ENCODE data around the gene AOPEP.
"Not testable (repeated sequence)": the region's sequence is repeated elsewhere in the genome, so short reads cannot be mapped to it uniquely, and the experiment has no call there.

The AOPEP gene

DNA sequence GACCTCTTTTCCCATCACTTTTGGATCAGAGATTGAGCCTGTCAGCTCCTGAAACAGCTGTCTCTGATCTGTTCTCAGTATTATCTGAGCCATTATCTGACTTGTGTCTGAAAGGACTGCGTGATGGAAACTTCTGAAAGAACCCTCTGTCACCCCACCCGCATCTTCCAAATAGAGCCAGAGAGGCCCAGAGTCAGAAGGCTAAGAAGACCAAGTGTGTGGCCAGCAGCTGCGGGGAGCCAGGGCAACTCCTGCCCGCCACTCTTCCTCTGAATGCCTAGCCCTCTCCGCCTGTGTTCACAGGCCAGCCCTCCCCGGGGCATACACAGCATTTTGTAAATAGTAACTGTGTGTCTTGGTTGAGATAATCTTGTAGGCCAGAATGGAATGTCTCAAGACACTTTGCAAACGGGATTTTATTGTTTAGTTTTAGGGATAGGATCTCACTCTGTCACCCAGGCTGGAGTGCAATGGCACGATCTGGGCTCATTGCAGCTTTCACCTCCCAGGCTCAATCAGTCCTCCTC, 92.7 kb downstream of the AOPEP start:
- DNase-seq = no peak

DNA sequence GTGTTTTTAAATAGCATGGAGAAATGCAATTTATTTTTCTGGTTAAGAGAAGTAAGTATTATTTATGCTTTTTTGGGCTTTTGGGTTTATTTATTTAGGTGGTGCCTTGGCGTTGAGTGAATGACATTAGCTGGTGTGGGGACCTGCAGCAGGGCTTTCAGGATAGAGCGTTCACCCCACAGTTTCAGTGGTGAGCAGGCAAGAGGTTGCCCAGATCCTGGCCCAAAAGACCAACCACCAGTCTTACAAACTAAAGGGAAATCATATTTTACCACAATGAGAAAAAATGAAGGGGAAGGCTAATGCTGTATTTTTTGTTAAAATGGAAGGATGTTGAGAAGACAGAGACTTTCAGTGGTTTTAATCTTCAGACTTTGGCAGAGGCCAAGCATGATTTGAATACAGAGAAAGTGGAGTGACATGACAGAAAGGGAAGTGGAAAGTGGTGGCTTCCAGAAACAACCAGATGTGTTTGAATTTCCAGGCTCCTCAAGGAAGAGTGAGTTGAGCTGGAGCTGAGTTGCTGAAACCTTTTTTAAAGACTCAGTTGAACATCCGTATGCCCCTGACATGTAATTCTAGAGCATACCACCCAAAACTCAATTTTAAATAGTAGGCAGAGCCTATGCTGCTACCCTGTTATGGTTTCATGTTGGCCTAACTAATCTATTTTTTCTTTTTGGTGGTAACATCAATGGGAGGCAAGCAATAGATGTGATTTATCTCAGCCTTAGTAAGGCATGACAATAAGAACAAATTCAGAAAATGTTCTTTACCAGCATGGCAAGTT, 94.8 kb downstream of the AOPEP start:
- DNase-seq = no peak

- DNase-seq = no peak
These were observed 95.8 kb downstream of the AOPEP start for GRCh38 chr9:94822273-94822672.

GRCh38 chr9:94823710-94824109, 97.2 kb downstream of the AOPEP start:
- no peak for DNase-seq

GRCh38 chr9:94824411-94824810, 97.9 kb downstream of the AOPEP start:
- no peak for DNase-seq

- no peak for DNase-seq
These were observed 98.6 kb downstream of the AOPEP start for GRCh38 chr9:94824913-94825610.

GRCh38 chr9:94825611-94825958, 99.1 kb downstream of the AOPEP start:
- DNase-seq = no peak

DNA sequence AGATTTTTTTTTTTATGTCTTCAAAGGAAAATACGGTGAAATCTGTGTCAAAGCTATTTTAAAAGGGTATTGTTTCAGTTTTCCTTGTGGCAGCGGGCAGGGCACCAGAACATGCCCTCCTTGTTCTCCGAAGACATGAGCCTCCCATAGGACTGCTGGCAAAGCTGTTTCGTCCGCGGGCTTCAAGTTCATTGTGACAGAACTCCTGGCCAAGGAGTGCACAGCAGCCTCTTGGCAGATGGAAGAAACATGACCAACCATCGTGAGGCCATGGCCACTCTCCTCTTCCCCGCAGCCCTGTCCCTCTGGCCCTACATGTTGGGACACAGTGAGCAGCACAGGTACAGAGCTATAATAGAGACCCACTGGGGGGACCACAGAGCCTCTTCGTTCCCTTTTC, 99.5 kb downstream of the AOPEP start:
- DNase-seq = no peak

- no peak for DNase-seq
These were observed 100.3 kb downstream of the AOPEP start for GRCh38 chr9:94826644-94827410.

- no peak for DNase-seq
These were observed 101.2 kb downstream of the AOPEP start for GRCh38 chr9:94827584-94828304.

- no peak for DNase-seq
These were observed 103.0 kb downstream of the AOPEP start for GRCh38 chr9:94829380-94830070.

GRCh38 chr9:94830071-94830604, 103.6 kb downstream of the AOPEP start:
- DNase-seq = not testable (repeated sequence)

GRCh38 chr9:94833802-94834201, 107.3 kb downstream of the AOPEP start:
- DNase-seq = no peak

DNA sequence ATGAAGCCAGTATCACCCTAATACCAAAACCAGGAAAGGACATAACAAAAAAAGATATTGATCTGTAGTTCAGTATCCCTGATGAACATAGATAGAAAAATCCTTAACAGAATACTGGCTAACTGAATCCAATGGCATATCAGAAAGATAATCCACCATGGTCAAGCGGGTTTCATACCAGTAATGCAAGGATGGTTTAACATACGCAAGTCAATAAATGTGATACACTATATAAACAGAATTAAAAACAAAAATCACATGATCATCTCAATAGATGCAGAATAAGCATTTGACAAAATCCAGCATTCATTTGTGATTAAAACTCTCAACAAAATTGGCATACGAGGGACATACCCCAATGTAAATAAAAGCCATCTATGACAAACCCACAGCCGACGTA, 110.9 kb downstream of the AOPEP start:
- no peak for DNase-seq

DNA sequence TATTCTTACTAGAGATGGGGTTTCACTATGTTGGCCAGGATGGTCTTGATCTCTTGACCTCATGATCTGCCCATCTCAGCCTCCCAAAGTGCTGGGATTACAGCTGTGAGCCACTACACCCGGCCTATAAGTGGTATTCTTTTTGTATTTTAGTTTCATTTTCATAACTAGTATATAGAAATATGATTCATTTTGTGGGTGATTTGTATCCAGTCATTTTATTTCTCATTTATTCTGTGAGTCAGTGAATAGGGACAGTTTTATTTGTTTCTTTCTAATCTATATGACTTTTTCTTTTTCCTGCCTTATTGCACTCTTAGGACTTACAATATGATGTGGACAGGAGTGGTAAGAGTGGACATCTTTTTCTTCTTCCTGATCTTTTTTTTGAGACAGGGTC, 112.9 kb downstream of the AOPEP start:
- DNase-seq = no peak

DNA sequence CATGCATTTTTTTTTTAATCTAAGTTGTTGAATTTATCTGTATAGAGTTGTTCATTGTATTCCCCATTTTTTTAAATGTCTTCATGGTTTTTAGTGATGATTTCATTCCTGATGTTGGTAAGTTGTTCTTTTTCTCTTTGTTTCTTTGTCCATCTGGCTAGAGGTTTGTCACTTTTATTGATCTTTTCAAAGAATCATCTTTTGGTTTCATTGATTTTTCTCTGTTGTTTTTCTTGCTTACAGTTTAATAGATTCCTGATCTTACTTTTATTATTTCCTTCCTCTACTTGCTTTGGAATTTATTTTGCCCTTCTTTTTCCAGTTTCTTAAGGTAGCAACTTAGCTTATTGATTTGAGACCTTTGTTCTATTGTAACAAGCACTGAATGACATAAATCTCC, 114.2 kb downstream of the AOPEP start:
- DNase-seq = no peak

DNA sequence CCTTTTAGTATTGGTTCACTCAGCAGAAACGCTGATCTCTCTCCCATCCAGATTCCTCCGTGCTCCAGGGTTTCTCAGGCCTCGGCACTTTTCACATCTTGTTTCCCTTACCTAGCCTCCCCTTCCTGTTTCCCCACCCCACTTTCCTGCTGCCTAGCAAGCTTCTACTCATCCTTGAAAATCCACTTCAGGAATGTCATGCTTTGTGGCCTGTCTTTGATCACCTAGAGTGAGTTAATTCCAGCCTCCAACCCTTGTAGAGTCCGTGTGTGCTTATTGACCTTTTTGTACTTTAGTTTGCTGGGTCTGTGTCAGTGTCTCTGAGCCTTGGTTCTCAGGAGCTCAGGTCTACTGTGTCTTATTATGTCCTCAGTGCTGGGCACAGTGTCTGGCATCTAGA, 116.6 kb downstream of the AOPEP start:
- DNase-seq = no peak

GRCh38 chr9:94846739-94847138, 120.2 kb downstream of the AOPEP start:
- no peak for DNase-seq

DNA sequence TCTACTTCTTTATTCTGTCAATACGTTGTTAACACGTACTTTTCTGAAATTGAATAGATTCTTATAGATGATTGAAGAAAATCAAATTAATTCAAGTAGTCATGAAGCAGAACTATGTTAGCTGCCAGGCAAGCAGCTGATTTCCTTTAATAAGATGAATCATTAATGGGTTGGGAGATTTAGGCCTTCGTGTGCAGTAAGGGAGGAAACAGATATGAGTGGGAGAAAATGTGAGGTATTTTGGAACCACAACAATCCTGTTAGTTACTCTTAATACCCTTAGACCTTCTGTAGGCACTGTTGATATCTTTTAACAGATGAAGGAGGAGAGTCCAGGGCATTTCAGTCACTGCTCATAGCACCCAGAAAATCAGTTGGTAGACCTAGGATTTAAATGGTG, 121.0 kb downstream of the AOPEP start:
- no peak for DNase-seq

DNA sequence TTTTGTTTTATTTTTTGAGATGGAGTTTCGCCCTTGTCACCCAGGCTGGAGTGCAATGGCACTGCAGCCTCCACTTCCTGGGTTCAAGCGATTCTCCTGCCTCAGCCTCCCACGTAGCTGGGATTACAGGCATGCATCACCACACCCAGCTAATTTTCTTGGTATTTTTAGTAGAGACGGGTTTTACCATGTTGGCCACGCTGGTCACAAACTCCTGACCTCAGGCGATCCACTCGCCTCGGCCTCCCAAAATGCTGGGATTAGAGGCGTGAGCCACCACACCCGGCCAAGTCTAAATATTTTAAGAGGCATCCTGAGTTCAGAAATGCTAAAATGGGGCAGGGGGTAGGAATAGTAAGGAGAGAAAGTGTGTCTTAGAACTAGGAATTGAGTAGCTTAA, 122.3 kb downstream of the AOPEP start:
- not testable (repeated sequence) for DNase-seq

DNA sequence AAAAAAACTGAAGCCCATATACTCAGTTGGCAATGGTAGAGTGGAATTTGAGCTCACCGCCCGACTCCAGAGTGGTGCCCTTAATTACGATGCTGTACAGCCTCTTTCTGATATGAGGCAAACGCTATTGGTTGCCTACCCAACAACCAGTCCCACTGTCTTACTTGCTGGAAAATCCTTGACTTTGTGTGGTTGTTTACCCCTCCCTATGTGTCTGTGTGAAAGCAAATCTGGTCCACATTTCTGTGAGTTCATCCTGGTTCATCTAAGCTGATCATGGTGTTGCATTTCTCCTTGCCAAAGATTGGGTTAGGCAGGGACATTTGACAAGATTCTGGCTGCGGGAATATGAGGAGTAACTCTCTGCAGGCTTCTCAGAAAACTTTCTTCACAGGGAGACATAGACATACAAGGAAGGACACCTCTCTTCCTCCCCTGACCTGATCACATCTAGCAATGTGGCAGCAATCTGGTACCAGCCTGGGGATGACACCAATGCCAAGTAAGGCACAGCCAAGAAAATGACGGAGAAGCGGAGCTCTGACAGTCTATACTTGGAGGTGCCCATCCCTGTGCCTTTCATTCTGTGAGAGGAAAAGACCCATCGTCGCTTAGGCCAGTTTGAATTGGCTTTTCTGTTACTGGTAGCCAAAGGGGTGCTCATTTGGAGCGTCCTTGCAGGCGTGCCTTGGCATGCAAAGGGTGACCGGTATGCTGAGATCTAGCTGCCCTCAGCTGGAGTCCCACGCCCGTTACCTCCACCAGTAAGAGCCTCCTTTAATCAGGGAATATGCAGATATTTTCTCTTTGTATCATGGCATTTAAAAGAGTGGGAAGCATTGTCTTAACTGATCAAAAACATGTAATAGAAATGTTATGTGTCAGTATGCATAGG, 124.3 kb downstream of the AOPEP start:
- no peak for DNase-seq
